Adipocyte (in vitro differentiated cells): Measurements from ENCODE around the gene KLRC2.
"Not testable (repeated sequence)": the region's sequence is repeated elsewhere in the genome, so short reads cannot be mapped to it uniquely, and the experiment has no call there.

Experiments
- DNase-seq: peaks from one replicate; pipeline ENCODE4 v3.0.0-alpha.2; 2015; ENCODE audit warnings: low read depth
- H3K27me3 ChIP-seq: replicated peaks from 2 replicates; pipeline ENCODE4 v1.7.0; 2013; ENCODE audit warnings: mild to moderate bottlenecking, low read length, moderate library complexity; ENCODE audit not compliant: control insufficient read depth, insufficient read depth
- H3K36me3 ChIP-seq: 2 replicates; pipeline ENCODE4 v1.7.0; 2013; ENCODE audit warnings: low read length, mild to moderate bottlenecking, moderate library complexity; ENCODE audit not compliant: control insufficient read depth, insufficient read depth, severe bottlenecking
- H3K4me1 ChIP-seq: 2 replicates; pipeline ENCODE4 v1.7.0; 2013; ENCODE audit warnings: mild to moderate bottlenecking, low read length, moderate library complexity; ENCODE audit not compliant: control insufficient read depth, insufficient read depth
- H3K4me3 ChIP-seq: 2 replicates; pipeline ENCODE4 v1.7.0; 2013; ENCODE audit warnings: mild to moderate bottlenecking, low read length, moderate library complexity
- H3K9ac ChIP-seq: 2 replicates; pipeline ENCODE4 v1.7.0; 2013; ENCODE audit warnings: mild to moderate bottlenecking, low read length, moderate library complexity
- H3K9me3 ChIP-seq: 2 replicates; pipeline ENCODE4 v1.7.0; 2013; ENCODE audit warnings: mild to moderate bottlenecking, low read length, moderate library complexity; ENCODE audit not compliant: control insufficient read depth

KLRC2 gene

DNA sequence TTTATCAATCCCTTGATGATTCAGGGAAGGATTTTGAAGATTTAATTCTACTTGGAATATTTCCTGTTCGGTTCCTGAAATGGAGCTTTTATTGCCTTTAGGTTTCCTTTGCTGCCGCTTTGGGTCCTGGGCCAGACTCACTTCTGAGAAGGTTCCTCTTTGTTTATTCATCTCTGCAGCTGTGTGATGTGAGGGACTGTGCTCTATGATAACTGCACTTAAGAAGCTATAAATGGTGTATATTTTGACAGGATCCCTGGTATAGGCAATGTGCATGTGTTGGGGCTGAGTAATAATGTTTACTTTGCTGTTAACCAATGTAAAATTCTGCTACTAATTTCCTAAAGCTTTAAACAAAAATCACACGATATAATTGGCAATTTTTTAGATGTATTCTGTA lies at the start of gene KLRC2:
Gene KLRC2, minus strand, starts transcription at position 195 of the 400 bp plus-strand sequence. Its CDS starts 24 bp downstream, at position 171.
- not testable (repeated sequence) for H3K27me3 ChIP-seq, H3K9me3 ChIP-seq, H3K4me3 ChIP-seq, H3K4me1 ChIP-seq, H3K36me3 ChIP-seq, H3K9ac ChIP-seq
- peak; percentile 3 for DNase-seq

DNA sequence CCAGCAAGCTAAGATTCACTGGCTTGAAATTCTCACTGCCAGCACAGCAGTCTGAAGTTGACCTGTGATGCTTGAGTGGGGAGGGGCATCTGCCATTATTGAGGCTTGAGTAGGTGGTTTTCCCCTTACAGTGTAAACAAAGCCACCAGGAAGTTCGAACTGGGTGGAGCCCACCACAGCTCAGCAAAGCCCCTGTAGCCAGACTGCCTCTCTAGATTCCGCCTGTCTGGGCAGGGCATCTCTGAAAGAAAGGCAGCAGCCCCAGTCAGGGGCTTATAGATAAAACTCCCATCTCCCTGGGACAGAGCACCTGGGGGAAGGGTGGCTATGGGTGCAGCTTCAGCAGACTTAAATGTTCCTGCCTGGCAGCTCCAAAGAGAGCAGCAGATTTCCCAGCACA lies 46.1 kb upstream of the KLRC2 start:
- not testable (repeated sequence) for H3K4me1 ChIP-seq, H3K27me3 ChIP-seq, H3K9ac ChIP-seq, H3K4me3 ChIP-seq, H3K9me3 ChIP-seq, DNase-seq, H3K36me3 ChIP-seq

DNA sequence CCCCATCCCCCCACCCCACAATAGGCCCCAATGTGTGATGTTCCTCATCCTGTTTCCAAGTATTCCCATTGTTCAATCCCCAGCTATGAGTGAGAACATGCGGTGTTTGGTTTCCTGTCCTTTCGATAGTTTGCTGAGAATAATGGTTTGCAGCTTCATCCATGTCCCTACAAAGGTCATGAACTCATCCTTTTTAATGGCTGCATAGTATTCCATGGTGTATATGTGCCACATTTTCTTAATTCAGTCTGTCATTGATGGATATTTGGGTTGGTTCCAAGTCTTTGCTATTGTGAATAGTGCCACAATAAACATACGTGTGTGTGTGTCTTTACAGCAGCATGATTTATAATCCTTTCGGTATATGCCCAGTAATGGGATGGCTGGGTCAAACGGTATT lies 37.0 kb upstream of the KLRC2 start:
- H3K4me1 ChIP-seq, H3K4me3 ChIP-seq, H3K9ac ChIP-seq, DNase-seq, H3K36me3 ChIP-seq, H3K27me3 ChIP-seq, H3K9me3 ChIP-seq: not testable (repeated sequence)

DNA sequence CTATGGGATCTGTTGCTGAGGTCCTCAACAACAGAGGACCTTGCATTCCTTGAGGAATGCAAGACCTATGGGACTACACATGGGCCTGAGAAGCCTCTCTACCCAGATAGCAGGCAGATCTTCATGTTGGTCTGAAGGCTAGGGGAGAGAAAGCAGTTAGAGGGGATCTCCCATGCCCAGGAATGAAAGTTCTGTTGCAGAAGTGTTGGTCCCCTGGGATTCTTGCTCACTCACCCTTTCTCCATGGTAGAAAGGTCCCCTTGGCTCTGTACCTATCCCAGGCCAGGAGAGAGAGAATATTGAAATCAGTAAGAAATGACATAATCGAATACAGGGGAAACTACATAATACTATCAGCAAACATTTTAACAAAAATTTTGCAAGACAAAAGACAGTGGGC lies 33.9 kb upstream of the KLRC2 start:
- H3K9ac ChIP-seq, result no peak overlapping the region
- no peak for DNase-seq
- peaks cover 8% of the 10 kb centered on the region for H3K9me3 ChIP-seq
- no peaks in the 10 kb centered on the region for H3K4me1 ChIP-seq
- no peaks in the 10 kb centered on the region for H3K36me3 ChIP-seq
- H3K4me3 ChIP-seq, result no peak overlapping the region
- H3K27me3 ChIP-seq, result no peaks in the 10 kb centered on the region

DNA sequence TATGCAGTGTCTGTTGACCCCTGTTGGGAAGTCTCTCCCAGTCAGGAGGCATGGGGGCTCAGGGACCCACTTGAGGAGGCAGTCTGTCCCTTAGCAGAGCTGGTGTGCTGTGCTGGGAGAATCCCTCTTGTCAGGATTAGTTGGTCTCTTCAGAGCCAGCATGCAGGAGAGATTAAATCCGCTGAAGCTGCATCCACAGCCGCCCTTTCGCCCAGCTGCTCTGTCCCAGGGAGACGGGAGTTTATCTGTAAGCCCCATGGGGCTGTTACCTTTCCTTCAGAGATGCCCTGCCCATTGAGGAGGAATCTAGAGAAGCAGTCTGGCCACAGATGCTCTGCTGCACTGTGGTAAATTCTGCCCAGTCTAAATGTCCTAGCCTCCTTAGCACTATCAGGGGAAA lies 30.5 kb upstream of the KLRC2 start:
- no peak for DNase-seq
- Histone ChIP-seq H3K36me3 (no peaks in the 10 kb centered on the region), H3K9me3 (peaks cover 16% of the 10 kb centered on the region), H3K9ac (no peak overlapping the region), H3K4me1 (no peaks in the 10 kb centered on the region), H3K4me3 (no peak overlapping the region), H3K27me3 (no peaks in the 10 kb centered on the region)

DNA sequence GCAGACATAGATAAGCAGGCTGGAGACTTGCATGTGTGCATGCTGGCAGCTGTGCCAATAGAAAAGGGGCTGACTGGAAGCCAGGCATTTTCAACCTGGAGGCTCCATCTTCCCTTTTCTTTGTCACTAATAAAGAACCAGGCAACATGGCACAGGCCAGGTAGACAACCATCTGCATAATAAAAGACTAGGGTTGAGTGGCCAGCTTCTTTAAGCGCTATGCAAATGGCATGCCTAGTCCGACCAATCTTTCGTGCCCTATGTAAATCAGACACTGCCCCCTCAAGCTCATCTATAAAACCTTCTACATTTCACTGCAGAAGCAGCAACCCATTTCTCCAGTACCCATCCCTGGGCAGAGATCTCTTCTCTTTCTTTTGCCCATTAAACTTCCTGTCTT lies 21.9 kb upstream of the KLRC2 start:
- no peaks in the 10 kb centered on the region for H3K36me3 ChIP-seq
- H3K4me3 ChIP-seq, result no peak overlapping the region
- H3K4me1 ChIP-seq, result no peaks in the 10 kb centered on the region
- no peak for DNase-seq
- H3K9ac ChIP-seq, result no peak overlapping the region
- H3K9me3 ChIP-seq, result peaks cover 34% of the 10 kb centered on the region
- no peaks in the 10 kb centered on the region for H3K27me3 ChIP-seq

DNA sequence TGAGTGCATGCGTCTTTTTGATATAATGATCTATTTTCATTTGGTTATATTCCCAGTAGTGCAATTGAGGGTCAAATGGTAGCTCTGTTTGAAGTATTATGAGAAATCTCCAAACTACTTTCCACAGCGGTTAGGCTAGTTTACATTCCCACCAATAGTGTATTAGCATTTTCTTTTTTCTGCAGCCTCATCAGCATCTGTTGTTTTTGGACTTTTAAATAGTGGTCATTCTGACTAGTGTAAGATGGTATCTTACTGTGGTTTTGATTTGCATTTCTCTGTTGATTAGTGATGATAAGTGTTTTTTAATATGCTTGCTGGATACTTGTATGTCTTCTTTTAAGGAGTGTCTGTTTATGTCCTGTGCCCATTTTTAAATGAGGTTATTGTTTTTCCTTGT lies 21.0 kb upstream of the KLRC2 start:
- Histone ChIP-seq H3K9ac (no peak overlapping the region), H3K4me3 (no peak overlapping the region), H3K9me3 (peaks cover 30% of the 10 kb centered on the region), H3K4me1 (no peaks in the 10 kb centered on the region), H3K27me3 (no peaks in the 10 kb centered on the region), H3K36me3 (no peaks in the 10 kb centered on the region)
- no peak for DNase-seq

DNA sequence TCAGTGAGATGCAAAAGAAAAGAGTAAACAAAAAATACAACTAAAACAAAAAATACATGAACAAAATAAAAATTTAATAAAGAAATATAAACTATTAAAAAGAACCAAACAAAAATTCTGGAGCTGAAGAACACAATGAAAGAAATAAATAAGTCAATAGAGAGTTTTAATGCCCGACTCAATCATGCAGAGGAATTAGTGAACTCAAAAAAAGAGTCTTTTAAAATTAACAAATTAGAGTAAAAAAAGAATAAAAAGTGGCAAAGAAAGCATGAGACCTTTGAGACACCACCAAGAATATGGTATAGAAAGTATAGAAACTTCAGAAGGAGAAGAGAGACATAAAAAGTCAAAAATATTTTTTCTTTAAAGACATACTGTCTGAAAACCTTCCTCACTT lies 20.0 kb upstream of the KLRC2 start:
- no peak for DNase-seq

DNA sequence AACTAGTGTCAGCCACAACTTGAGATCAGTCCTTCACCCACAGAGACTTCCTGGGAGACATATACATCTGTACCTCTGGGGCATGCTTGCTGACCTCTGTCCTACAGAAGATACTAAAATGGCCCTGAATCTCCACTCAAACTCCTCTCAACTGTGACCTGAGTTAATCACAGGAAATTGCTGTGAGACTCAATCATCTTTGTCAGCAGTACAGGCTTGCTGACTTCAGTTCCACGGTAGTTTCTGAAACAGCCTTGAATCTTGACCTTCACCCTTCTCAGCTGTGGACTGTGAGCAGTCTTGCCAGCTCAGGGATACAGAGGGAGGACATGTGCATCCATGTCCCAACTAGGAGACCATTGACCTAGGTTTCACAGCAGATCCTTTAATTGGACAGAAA lies 18.7 kb upstream of the KLRC2 start:
- Histone ChIP-seq H3K27me3 (no peaks in the 10 kb centered on the region), H3K4me3 (no peak overlapping the region), H3K36me3 (no peaks in the 10 kb centered on the region), H3K9ac (no peak overlapping the region), H3K4me1 (no peaks in the 10 kb centered on the region), H3K9me3 (peaks cover 30% of the 10 kb centered on the region)
- DNase-seq, result no peak

More for the DNA sequence above, 20.0 kb upstream of the KLRC2 start:
- Histone ChIP-seq H3K27me3 (no peaks in the 10 kb centered on the region), H3K9me3 (peaks cover 30% of the 10 kb centered on the region), H3K4me3 (no peak overlapping the region), H3K4me1 (no peaks in the 10 kb centered on the region), H3K9ac (no peak overlapping the region), H3K36me3 (no peaks in the 10 kb centered on the region)

DNA sequence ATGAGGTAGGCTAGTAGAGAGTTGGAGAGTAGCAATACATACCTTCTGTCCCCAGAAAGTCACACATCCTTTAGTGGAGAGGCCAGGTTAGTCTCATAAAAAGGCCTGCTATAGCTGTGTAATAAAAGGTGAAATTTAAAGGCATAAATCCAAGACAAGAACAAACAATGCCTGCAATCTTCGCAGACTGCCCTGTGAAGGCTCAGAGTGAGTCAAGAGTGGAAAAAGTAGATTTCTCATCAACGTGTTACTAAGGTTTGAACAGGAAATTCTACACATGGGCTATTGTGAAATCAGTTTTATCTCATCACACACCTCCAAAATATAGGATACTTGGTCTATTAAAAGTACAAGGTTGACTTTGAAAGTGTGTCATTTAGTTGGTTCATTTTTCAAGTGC lies 17.3 kb upstream of the KLRC2 start, which contains the start of gene KLRC1:
Gene KLRC1, minus strand, starts transcription at position 222 of the 400 bp plus-strand sequence. CDS start 2,221 bp downstream, outside the sequence.
- no peak for DNase-seq
- Histone ChIP-seq H3K36me3 (no peaks in the 10 kb centered on the region), H3K27me3 (no peaks in the 10 kb centered on the region), H3K9me3 (peaks cover 26% of the 10 kb centered on the region), H3K4me1 (no peaks in the 10 kb centered on the region), H3K4me3 (no peak within 1 kb of the TSS), H3K9ac (no peak within 1 kb of the TSS)

DNA sequence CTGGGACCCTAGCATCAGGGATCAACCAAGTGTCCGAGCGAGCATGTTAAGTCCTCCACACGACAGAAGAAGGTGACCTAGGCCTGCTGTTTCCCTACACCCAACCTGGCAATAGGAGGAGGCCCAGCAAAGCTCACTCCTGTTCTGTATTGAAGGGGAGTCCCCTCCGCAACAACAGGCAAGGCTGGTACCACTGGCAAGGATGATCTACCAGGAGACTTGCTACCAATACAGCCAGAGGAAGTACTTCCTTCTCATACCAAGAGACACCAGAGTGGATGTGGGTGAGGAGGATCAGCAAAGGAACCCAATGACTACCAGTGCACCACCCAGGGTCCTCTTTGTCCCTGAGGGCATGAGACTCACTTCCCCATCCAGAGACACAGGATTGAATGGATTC lies 12.4 kb upstream of the KLRC2 start:
- no peak for DNase-seq
- Histone ChIP-seq H3K4me3 (no peak overlapping the region), H3K9ac (no peak overlapping the region), H3K9me3 (no peaks in the 10 kb centered on the region), H3K4me1 (no peaks in the 10 kb centered on the region), H3K27me3 (no peaks in the 10 kb centered on the region), H3K36me3 (no peaks in the 10 kb centered on the region)

DNA sequence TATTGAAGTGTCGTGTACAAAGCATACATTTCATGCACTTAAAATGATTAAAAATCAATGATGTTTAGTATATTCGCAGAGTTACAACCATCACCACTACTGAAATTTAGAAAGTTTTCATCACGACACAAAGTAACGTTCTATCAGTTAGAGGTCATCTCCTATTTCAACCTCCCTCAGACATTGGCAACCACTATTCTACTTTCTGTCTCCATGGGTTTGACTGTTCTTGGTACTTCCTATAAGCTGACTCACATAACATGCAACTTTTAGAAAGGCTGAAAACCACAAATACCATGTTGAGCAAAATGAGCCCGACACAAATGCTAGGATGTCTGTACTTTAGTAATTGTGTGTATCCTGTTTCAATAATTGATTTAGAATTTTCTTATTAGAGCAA lies 10.2 kb upstream of the KLRC2 start:
- not testable (repeated sequence) for H3K36me3 ChIP-seq

More for the DNA sequence above, 10.2 kb upstream of the KLRC2 start:
- not testable (repeated sequence) for H3K9ac ChIP-seq, H3K4me1 ChIP-seq, H3K4me3 ChIP-seq, DNase-seq, H3K27me3 ChIP-seq, H3K9me3 ChIP-seq
